GM10847 (cell line): ENCODE data around the gene S100A14.

ENCODE experiments used
- POLR2A ChIP-seq: IDR thresholded peaks from 2 replicates; pipeline ENCODE4 v1.6.1; 2011; ENCODE audit not compliant: insufficient read length; ENCODE audit errors: extremely low read depth

The S100A14 gene

DNA sequence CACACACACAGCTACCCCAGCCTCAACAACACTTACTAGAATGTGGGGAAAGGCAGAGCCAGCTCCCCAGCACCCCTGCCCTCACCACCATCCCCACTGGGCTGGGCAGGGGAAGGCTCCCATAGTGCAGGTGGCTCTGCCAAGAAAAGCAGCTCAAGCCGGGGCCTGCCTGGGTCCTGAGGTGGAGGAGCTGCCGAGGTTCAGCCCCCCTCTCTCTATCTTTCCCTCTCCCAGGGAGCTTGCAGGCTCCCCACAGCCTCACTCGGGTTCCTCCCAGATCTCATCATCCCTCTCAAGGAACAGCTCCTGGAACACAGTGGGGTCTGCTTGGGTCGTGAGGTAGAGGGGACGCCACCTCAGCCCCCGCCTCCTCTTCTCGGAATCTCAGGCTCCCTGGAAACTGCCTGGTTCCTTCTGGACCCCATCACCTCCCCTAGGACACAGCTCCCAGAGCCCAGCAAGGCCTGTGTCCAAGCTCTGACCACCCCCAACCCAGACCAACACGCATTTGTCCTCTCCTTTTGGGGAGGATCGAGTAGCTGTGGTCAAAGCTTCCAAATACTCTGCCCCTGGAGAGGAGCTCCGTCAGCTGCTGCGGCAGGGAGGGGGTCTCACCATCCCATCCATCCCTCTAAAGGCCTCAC, 3.9 kb downstream of the S100A14 start:
- no peak for TF ChIP-seq POLR2A

DNA sequence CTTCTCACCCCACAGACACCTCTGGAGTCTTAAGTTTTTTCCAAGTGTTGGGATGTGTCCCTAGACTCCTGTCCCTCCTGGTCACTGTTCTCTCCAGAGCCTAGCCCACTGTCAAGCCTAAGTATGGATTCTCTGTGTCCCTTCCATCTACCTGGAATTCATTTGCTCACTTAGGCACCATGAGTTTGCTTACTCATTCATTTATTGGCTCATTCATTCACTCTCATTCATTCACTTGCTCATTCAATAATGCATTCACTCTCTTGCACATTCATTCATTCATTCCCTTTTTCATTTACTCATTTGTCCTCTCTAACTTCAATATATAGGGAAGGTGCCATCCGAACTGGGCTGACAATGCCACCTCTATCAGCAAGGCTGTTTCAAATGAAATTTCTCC, 4.8 kb downstream of the S100A14 start:
- TF ChIP-seq POLR2A: no peak

DNA sequence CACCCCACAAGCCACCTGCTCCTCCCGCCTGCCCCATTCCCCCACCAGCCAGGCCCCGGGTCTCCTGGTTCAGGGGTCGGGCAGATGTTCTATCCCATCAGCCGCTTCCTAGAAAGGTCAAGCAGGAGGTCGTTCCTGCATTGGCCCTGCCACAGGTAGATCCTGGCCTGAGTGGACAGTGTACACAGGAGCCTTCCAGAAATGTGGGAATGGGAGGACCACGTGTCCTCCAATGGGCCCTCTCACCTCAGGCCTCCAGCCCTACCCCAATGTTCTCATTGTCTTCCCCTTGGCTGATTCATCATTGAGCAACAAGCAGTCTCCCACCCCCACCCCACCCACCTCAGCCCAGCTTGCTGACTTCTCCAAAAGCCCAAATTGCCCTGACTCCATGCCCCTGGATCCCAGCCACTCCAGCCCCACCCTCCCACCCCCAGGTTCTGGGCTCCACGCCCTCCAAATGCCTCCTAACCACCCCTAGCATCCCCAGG, 5.3 kb downstream of the S100A14 start:
- TF ChIP-seq POLR2A: no peak

DNA sequence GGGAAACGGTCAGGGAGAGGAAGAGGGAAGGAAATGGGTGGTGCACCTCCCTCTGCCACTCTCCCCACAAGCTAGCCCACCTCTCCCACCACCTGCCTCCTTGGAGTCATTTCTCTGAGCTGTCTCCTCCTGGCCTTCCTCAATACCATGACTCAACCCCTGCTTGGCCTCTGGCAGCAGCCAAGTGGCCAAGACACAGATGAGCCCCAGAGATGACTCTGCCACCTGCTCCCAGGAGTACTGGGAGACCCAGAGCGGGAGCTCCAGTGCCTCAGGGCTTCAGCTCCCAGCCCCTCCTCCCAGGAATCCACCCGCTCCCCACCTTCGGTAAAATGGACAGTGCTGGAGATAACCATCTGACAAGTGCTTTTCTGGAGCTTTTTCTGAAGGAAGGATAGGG, 5.8 kb downstream of the S100A14 start:
- no peak for TF ChIP-seq POLR2A

DNA sequence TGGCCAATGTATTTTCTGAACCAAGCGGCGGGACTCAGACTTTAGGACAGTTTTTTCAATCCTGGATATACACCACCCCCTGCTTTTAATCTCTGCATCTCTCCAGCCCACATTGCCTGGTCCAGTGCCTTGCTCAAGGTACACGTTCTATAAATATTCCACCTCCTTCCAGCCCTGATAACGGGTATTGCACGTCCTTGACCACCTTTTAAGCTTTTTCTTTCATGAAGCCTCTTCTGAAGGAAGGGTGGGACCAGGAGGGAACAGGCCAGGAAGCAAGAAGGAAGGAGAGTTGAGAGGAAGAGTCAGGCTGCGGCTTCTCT, 6.6 kb downstream of the S100A14 start:
- TF ChIP-seq POLR2A: no peak

DNA sequence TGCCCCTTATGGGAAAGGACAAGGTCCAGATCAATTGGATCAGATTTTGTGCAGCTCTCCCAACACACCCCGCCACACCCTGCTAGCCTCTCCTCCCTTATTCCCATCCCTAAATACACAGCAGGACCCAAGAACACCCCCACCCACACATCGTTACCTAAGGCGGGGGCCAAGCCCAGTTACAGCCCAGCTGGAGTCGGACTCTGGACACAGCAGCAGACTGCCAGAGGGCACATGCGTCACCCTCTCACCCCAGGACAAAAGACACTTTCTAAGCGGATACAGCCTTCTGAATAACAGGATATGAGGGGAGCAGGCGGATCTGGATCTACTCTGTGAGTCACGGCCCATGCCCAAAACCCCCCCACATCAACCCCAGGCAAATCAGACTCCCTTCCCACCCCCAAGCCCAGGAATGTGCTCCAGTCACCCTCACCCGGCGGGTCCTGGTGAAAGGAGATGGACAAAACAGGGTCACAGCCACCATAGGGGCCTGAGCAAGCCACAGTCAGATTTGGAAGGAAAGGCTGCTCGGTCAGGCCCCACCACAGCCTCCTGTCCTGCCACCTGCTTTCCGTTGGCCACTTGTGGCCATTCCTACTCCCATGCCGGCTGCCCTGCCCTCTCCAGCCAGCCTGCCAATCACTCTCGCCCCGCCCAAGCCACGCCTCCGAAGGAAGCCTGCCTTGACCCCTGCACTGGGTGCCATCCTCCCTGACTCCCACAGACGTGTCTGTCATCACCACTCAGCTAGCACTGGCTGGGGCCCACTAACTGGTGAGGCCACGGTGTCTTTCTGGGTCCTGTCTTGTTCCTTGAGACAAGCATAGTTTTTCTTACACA, 7.2 kb downstream of the S100A14 start:
- no peak for TF ChIP-seq POLR2A

DNA sequence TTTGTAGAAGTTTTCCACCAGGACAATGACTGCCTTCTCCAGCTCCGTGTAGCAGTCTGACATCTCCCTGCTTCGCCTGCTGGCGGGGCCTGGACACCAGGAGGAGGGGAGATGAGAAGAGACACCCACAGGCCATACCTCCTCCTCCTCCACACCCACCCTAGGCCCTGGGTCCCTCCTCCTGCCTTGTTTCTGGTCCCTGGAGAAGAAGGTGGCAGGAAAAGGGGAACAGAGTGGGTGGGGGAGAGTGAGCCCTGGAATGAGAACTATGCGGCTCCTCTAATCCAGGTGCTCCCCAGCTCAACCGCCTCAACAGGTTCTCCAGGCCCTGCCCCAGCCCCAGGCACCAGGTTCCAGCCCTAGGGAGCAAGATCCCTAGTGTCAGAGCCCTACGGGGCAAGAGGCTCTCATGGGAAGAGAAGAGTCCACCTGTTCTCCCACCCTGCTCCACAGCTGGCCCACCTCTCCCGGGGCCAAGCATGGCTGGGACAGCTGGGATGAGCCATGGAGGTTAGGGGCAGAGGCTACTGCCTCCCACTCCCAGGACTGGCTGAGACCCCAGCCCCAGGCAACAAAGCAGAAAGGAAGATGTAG, 7.9 kb downstream of the S100A14 start:
- TF ChIP-seq POLR2A: no peak

DNA sequence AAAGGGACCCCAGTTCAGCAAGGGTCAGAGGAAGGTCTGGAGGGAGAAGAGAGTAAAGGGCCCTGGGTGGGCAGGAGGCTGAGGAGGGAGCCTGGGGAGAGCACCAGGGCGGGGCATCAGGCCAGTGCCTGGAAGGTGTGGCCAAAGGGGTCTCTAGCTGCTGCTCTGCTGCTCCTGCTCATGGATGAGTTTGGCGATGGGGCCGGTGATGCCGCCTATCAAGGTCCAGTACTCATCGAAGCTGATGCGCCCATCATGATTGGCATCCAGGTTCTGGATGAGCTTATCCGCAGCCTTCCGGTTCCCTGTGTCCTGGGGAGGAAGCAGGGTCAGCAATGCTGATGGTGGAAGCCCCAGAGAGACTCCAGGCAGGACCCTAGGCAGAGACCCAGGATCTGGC, 8.7 kb downstream of the S100A14 start:
- no peak for TF ChIP-seq POLR2A

DNA sequence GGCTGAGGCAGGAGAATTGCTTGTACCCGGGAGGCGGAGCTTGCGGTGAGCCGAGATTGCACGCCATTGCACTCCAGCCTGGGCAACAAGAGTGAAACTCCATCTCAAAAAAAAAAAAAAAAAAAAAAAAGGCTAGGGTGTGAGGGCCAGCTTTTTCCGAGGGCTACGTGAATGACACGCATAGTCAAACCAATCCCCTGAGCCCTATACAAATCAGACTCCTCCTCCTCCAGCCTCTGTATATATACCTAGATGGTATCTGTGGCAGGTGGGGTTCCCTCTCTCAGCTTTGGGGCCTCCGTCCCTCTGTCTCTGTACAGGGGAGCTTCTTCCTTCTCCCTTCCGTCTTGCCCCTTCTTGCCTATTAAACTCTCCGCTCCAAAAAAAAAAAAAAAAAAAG, 9.9 kb downstream of the S100A14 start:
- TF ChIP-seq POLR2A: no peak

DNA sequence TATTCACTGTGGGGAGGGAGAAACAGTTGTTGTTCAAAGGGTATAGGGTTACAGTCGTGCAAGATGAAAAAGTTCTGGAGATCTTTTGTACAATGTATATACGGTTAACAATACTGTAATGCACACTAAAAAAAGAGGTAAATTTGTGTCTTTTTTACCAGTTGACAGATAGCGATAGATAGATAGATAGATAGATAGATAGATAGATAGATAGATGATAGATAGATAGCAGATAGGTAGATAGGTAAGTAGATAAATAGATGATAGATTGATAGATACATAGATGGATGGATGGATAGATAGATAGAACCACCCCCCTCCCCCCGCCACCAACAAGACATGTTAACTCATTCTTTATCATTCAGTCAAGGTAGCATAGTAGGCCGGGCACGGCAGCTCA, 13.4 kb downstream of the S100A14 start:
- no peak for TF ChIP-seq POLR2A

DNA sequence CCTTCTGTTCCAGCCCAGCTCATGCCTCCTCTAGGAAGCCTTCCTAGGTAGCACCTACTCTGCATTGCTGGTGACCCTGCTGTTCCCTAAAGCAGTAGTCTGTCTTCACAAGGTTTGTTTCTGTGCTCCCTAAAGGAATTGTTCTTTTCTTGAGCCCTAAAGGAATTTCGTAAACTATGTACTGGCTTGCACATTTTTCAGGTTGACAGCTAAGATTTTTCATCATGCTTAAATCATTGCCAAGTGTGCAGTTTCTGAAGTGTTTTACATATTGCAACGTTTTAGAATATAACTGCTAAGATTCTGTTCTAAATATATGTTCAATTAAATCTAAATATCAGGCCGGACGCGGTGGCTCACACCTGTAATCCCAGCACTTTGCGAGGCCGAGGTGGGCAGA, 16.3 kb downstream of the S100A14 start:
- TF ChIP-seq POLR2A: no peak

DNA sequence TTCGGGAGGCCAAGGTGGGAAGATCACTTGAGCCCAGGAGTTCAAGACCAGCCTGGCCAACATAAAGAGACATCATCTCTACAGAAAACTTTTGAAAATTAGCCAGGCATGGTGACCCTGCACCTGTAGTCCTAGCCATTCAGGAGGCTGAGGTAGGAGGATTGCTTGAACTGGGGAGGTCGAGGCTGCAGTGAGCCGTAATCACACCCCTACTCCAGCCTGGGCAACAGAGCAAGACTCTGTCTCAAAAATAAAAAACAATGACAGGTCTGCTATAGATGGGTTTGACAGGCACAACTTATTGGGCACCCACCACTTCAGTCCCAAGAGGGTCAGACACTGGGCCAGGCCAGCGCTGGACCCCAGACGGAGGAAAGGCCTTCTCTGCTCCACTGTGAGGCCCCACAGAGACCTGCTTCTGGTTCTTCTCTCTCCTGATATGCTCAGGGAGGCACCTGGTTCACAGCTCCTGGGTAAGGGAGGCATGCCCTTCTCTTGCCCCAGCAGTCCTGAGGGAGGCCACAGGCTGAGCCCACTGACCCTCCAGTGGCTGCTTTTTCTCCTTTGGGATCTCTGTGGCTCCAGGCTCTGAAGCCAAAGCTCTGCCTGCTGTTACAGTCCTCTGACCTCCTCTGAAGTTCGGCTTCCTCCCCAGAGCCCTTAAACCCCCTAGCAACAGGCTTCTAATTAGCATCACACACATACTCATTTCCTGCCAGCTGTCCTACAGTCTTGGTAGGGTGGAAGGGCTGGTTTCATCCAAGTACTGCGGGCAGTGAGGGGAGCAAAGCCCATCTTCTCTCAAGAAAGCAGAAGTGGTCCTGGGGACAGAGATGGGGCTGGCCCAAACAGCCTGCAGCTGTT, 17.6 kb downstream of the S100A14 start:
- TF ChIP-seq POLR2A: peak; percentile 19

DNA sequence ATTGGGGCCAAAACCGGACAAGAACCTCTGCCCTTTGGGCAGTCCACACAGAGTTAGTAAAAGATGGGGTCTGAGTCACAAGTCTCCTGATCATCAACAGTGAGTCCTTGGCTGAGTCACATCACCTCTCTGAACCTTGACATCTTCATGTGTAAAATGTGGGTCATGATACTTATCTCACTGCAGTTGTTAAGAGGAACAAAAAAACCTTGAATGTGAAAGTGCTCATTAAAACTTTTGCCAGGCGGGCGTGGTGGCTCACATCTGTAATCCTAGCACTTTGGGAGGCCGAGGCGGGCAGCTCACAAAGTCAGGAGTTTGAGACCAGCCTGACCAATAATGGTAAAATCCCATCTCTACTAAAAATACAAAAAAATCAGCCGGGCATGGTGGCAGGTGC, 18.9 kb downstream of the S100A14 start:
- no peak for TF ChIP-seq POLR2A

DNA sequence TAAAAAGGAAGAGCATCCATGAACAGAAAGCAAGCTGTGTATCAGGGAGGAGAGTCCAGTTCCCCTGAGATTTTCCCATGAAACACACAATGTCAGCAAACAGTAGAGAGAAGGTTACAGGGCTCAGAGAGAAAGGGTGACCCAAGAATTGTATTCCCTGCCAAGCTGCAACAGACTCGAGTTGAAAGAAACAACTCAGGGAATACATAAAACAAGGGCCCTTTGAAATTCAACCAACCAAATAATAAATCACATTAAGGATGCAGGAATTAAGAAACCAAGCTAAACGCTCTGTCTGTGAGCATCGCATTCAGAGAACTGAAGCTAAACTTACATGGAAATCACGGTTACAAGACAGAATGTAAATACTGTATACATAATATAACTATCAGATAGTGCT, 23.4 kb downstream of the S100A14 start:
- TF ChIP-seq POLR2A: no peak

DNA sequence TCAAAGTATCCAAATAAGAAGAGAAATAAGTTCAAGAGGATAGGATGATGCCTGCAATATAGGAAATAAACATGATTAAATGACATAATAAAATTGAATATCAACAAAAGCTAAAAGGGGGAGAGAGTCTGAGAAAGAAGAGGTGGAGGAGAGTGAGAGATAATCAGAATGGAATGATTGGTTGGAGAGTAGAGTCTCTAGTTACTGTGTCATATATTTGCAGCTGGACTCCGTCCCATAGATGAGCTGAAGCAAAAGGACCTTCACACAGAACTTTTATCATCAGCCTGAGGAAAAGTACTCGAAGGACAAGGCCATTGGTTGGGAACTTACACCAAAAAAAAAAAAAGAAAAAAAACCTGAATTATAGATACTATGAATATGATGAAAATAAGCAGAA, 27.6 kb downstream of the S100A14 start:
- TF ChIP-seq POLR2A: no peak
